HFF-Myc (cell line): ENCODE results near the gene MPPED2.

ENCODE experiments used
- DNase-seq: peaks from one replicate; pipeline ENCODE4 v3.0.0-alpha.2; 2011; ENCODE audit warnings: low read depth; ENCODE audit errors: extremely low read depth
- H3K4me3 ChIP-seq: replicated peaks from 2 replicates; pipeline ENCODE4 v1.5.1; 2011; ENCODE audit warnings: low read depth, mild to moderate bottlenecking, control low read depth, low read length
- CTCF ChIP-seq: IDR thresholded peaks from 2 replicates; pipeline ENCODE4 v1.5.1; 2012; ENCODE audit warnings: mild to moderate bottlenecking, low read depth, low read length, control low read depth; ENCODE audit errors: missing control alignments

MPPED2 gene

GRCh38 chr11:30608534-30608933 is 22.4 kb upstream of the MPPED2 start:
- H3K4me3 ChIP-seq = no peak overlapping the region
- no peak for DNase-seq
- no peak for TF ChIP-seq CTCF

- DNase-seq = no peak
- no peak overlapping the region for H3K4me3 ChIP-seq
- no peak for TF ChIP-seq CTCF
These were observed 19.0 kb upstream of the MPPED2 start for GRCh38 chr11:30605036-30605605.

- no peak for TF ChIP-seq CTCF
- no peak overlapping the region for H3K4me3 ChIP-seq
- DNase-seq = no peak
These were observed 17.2 kb upstream of the MPPED2 start for GRCh38 chr11:30603357-30603756.

GRCh38 chr11:30596832-30597231 is 10.7 kb upstream of the MPPED2 start:
- H3K4me3 ChIP-seq = no peak overlapping the region
- no peak for TF ChIP-seq CTCF
- no peak for DNase-seq

- no peak overlapping the region for H3K4me3 ChIP-seq
- TF ChIP-seq CTCF = no peak
These were observed 9.8 kb upstream of the MPPED2 start for GRCh38 chr11:30595934-30596333.

GRCh38 chr11:30594646-30595411 is 8.7 kb upstream of the MPPED2 start:
- no peak overlapping the region for H3K4me3 ChIP-seq
- no peak for DNase-seq
- TF ChIP-seq CTCF = no peak

More at GRCh38 chr11:30595934-30596333, 9.8 kb upstream of the MPPED2 start:
- DNase-seq = no peak

- TF ChIP-seq CTCF = no peak
- H3K4me3 ChIP-seq = no peak overlapping the region
- DNase-seq = no peak
These were observed 1.2 kb upstream of the MPPED2 start for GRCh38 chr11:30587269-30587812.
